Upper lobe of left lung (tissue), 6 donors: ENCODE results near the gene KLHL17. TPM values are rescaled to one million over a fixed set of nuclear protein-coding genes. Genes with fewer than 3 reads are reported as not detected.
A peak's percentile ranks its signal among the peaks of the same experiment; 100 is the strongest.

ENCODE experiments used
- ATAC-seq, 2 donors: fragments of 200-7000 bp; cut with Tn5 transposase; one replicate each; pipeline ENCODE4 v1.9.1; 2022; ENCODE audit warnings: mild to moderate bottlenecking in 2 of 2, moderate library complexity in 2 of 2; ENCODE audit not compliant: low FRiP score in 2 of 2
- DNase-seq, 2 donors: peaks; one replicate each; pipeline ENCODE4 v3.0.0-alpha.2; 2019 to 2020
- H3K27ac ChIP-seq, 4 donors: fragments of 200-600 bp; sonication (generic); one replicate each; pipeline ENCODE4 v1.5.1; 2016 to 2019
- H3K27me3 ChIP-seq, 4 donors: fragments of 200-600 bp; sonication (generic); one replicate each; pipeline ENCODE4 v1.5.1; 2017 to 2019
- H3K36me3 ChIP-seq, 4 donors: fragments of 200-600 bp; sonication (generic); one replicate each; pipeline ENCODE4 v1.5.1; 2016 to 2019
- H3K4me1 ChIP-seq, 4 donors: fragments of 200-600 bp; sonication (generic); one replicate each; pipeline ENCODE4 v1.5.1; 2018 to 2019
- H3K4me3 ChIP-seq, 4 donors: fragments of 200-600 bp; sonication (generic); one replicate each; pipeline ENCODE4 v1.5.1; 2017 to 2019; ENCODE audit warnings: mild to moderate bottlenecking in 2 of 4, moderate library complexity in 1 of 4
- H3K9me3 ChIP-seq, 4 donors: fragments of 200-600 bp; sonication (generic); one replicate each; pipeline ENCODE4 v1.5.1; 2018 to 2019
- CTCF ChIP-seq, 6 experiments: fragments of 450-650 bp in 4 of 6; fragments of 200-600 bp in 2 of 6; sonication (generic) in 2 of 6; IDR thresholded peaks; one replicate each; pipeline ENCODE4 v1.5.1; 2016 to 2019; ENCODE audit warnings: antibody characterized with exemption in 6 of 6
- EP300 ChIP-seq, 4 donors: sonication (generic); formaldehyde crosslinking; IDR thresholded peaks; one replicate each; pipeline ENCODE4 v1.5.1; 2017; ENCODE audit warnings: antibody characterized with exemption in 4 of 4, control low read depth in 2 of 4
- POLR2A ChIP-seq, 4 donors: fragments of 450-650 bp; IDR thresholded peaks; one replicate each; pipeline ENCODE4 v1.5.1; 2016 to 2017; ENCODE audit warnings: antibody characterized with exemption in 4 of 4, mild to moderate bottlenecking in 2 of 4
- POLR2AphosphoS5 ChIP-seq, 2 donors: sonication (generic); formaldehyde crosslinking; IDR thresholded peaks; one replicate each; pipeline ENCODE4 v1.5.1; 2017; ENCODE audit warnings: antibody characterized with exemption in 2 of 2
- WGBS, 2 donors: methylation state at CpG; one replicate each; pipeline ENCODE4 v1.1.5; 2017 to 2018; 5-methylcytosine and 5-hydroxymethylcytosine counted together
- total RNA-seq, 6 donors: library from RNA; depleted of rRNA in 4 of 6; stranded (reverse); fragments of >200 nt in 4 of 6; gene quantifications; one replicate each; pipeline versions ENCODE4 v1.1.0 to v1.2.1, GENCODE V29; 2016 to 2021
- donor health status: DM: no; HTN: no; CAD: no; lungs with moderate emphysema.
- donor health status: DM: no; HTN: yes; CAD: no; lungs with severe emphysema.

KLHL17 gene
- total RNA-seq, 6 donors from 2014 or later: 4.7 to 45.1 (median 16.5) TPM

GRCh38 chr1:916173-917075 lies 44.0 kb upstream of the KLHL17 start:
- peaks cover 12 to 27% (median 15%) of the 10 kb centered on the region in 4 donors for H3K4me1 ChIP-seq
- no peak overlapping the region for H3K27ac ChIP-seq
- 5 to 30% methylated on average over 8 to 31 of the region's 31 CpGs for WGBS, 2 donors
- peaks cover 0 to 35% (median 14%) of the 10 kb centered on the region in 4 donors for H3K27me3 ChIP-seq
- H3K36me3 ChIP-seq: no peaks in the 10 kb centered on the region
- ATAC-seq (no peak), DNase-seq (peak in 1 of 2 donors; percentile 79)
- TF ChIP-seq EP300 (IDR thresholded peaks at IDR 0.05): no peak
- no peak for TF ChIP-seq POLR2A (IDR thresholded peaks at IDR 0.05)
- no peak for TF ChIP-seq POLR2AphosphoS5 (IDR thresholded peaks at IDR 0.05)
- TF ChIP-seq CTCF (IDR thresholded peaks at IDR 0.05): no peak
- H3K4me3 ChIP-seq: no peak overlapping the region
- H3K9me3 ChIP-seq: no peaks in the 10 kb centered on the region

GRCh38 chr1:917076-917459 lies 43.3 kb upstream of the KLHL17 start:
- peak in 1 of 2 donors; percentile 43 for DNase-seq
- H3K27me3 ChIP-seq: peaks cover 0 to 35% (median 14%) of the 10 kb centered on the region in 4 donors
- 46 to 67% methylated on average over 4 to 6 of the region's 7 CpGs for WGBS, 2 donors
- no peaks in the 10 kb centered on the region for H3K36me3 ChIP-seq
- H3K27ac ChIP-seq: no peak overlapping the region
- H3K4me1 ChIP-seq: peaks cover 12 to 29% (median 15%) of the 10 kb centered on the region in 4 donors
- H3K9me3 ChIP-seq: no peaks in the 10 kb centered on the region
- no peak for ATAC-seq
- TF ChIP-seq CTCF (IDR thresholded peaks at IDR 0.05): no peak
- no peak for TF ChIP-seq POLR2A (IDR thresholded peaks at IDR 0.05)
- no peak for TF ChIP-seq EP300 (IDR thresholded peaks at IDR 0.05)
- TF ChIP-seq POLR2AphosphoS5 (IDR thresholded peaks at IDR 0.05): no peak
- H3K4me3 ChIP-seq: no peak overlapping the region

GRCh38 chr1:917466-918091 lies 42.8 kb upstream of the KLHL17 start:
- H3K27me3 ChIP-seq: peaks cover 0 to 33% (median 15%) of the 10 kb centered on the region in 4 donors

GRCh38 chr1:918353-918752 lies 42.0 kb upstream of the KLHL17 start:
- ATAC-seq (no peak), DNase-seq (peak in 1 of 2 donors; percentile 70)
- WGBS, 2 donors: 81% methylated on average over 15 of the region's 15 CpGs; no CpG with 5 or more reads in 1 of the 2 donors
- no peak for TF ChIP-seq EP300 (IDR thresholded peaks at IDR 0.05)
- TF ChIP-seq POLR2A (IDR thresholded peaks at IDR 0.05): no peak
- TF ChIP-seq CTCF (IDR thresholded peaks at IDR 0.05): no peak
- no peak for TF ChIP-seq POLR2AphosphoS5 (IDR thresholded peaks at IDR 0.05)
- H3K36me3 ChIP-seq: no peaks in the 10 kb centered on the region
- peaks cover 16 to 37% (median 22%) of the 10 kb centered on the region in 4 donors for H3K4me1 ChIP-seq
- no peak overlapping the region for H3K4me3 ChIP-seq
- no peak overlapping the region for H3K27ac ChIP-seq
- peaks cover 0 to 36% (median 19%) of the 10 kb centered on the region in 4 donors for H3K27me3 ChIP-seq
- no peaks in the 10 kb centered on the region for H3K9me3 ChIP-seq

More at GRCh38 chr1:917466-918091, 42.8 kb upstream of the KLHL17 start:
- Histone ChIP-seq H3K4me1 (peaks cover 12 to 29% (median 15%) of the 10 kb centered on the region in 4 donors), H3K36me3 (no peaks in the 10 kb centered on the region), H3K4me3 (no peak overlapping the region), H3K9me3 (no peaks in the 10 kb centered on the region), H3K27ac (no peak overlapping the region)
- peak in 1 of 2 donors; percentile 64 for DNase-seq
- no peak for TF ChIP-seq POLR2A (IDR thresholded peaks at IDR 0.05)
- no peak for TF ChIP-seq EP300 (IDR thresholded peaks at IDR 0.05)
- TF ChIP-seq CTCF (IDR thresholded peaks at IDR 0.05): no peak
- TF ChIP-seq POLR2AphosphoS5 (IDR thresholded peaks at IDR 0.05): no peak
- no peak for ATAC-seq
- 60 to 75% methylated on average over 14 to 22 of the region's 22 CpGs for WGBS, 2 donors
